Measurements from ENCODE around the gene BCL2. TPM values are rescaled to one million over a fixed set of nuclear protein-coding genes. Genes with fewer than 3 reads are reported as not detected.

BCL2 gene
- total and polyA plus RNA-seq, 7 donors: 1.1 to 27.0 (median 8.9) TPM

DNA sequence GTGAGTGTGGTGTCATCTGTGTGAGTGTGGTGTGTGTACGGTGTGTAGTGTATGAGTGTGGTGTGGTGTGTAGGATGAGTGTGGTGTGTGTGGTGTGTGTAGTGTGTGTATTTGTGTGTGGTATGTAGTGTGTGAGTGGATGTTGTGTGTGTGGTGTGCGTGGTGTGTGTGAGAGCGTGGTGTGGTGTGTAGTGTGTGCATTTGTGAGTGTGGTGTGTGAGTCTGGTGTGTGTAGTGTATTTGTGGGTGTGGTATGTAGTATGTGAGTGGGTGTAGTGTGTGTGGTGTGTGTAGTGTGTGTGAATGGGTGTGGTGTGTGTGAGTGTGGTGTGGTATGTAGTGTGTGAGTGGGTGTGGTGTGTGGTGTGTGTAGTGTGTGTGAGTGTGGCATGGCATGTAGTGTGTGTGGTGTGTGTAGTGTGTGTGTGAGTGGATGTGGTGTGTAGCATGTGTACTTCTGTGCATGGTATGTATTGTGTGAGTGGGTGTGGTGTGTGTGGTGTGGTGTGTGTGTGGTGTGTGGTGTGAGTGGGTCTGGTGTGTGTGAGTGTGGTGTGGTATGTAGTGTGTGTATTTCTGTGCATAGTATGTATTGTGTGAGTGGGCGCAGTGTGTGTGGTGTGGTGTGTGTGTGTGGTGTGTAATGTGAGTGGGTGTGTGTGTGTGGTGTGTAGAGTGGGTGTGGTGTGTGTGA lies 227.8 kb downstream of the BCL2 start:
- intact Hi-C loops (cut with DNase I): no loop called here
- DNase-seq: no peak
- Histone ChIP-seq H3K4me3 (no peak overlapping the region), H3K27ac (no peak overlapping the region), H3K36me3 (ENCODE audit: insufficient read depth in 1 of 2, low read depth in 1 of 2) (no peaks in the 10 kb centered on the region), H3K4me1 (no peaks in the 10 kb centered on the region), H3K9me3 (no peaks in the 10 kb centered on the region), H3K27me3 (ENCODE audit: insufficient read depth in 3 of 3, low read length in 2 of 3) (no peaks in the 10 kb centered on the region)
- WGBS, 3 donors: 97 to 99% (median 98%) methylated on average over 4 of the region's 4 CpGs
- no peak for TF ChIP-seq CTCF (IDR thresholded peaks at IDR 0.05)
- ATAC-seq: peak in 1 of 4 donors; percentile 37

DNA sequence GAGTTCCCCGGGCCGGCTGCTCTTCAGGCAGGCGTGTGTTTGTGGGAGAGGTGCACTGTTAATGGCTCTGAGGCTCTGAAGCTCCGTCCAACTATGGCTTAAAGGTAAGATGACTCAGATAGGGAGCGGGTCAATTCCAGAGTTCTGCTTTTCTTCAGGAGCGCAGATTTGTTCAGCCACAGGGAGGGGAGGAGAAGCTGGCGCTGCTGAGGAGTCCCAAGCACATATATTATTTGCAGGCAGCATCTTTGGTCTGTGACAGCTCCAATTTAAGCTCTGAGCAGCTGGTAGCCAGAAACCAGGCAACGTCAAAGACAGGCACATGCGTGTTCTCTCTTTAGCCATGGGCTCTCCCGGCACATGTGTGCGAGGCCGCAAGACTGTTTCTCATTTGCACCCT lies 229.2 kb downstream of the BCL2 start:
- Histone ChIP-seq H3K4me3 (no peak overlapping the region), H3K27me3 (ENCODE audit: insufficient read depth in 3 of 3, low read length in 2 of 3) (no peaks in the 10 kb centered on the region), H3K4me1 (no peaks in the 10 kb centered on the region), H3K27ac (no peak overlapping the region), H3K36me3 (ENCODE audit: insufficient read depth in 1 of 2, low read depth in 1 of 2) (no peaks in the 10 kb centered on the region), H3K9me3 (no peaks in the 10 kb centered on the region)
- DNase-seq (no peak), ATAC-seq (no peak)
- TF ChIP-seq CTCF (IDR thresholded peaks at IDR 0.05): no peak
- WGBS, 3 donors: 83 to 89% (median 88%) methylated on average over 12 of the region's 12 CpGs
- intact Hi-C loops (cut with DNase I): no loop called here

DNA sequence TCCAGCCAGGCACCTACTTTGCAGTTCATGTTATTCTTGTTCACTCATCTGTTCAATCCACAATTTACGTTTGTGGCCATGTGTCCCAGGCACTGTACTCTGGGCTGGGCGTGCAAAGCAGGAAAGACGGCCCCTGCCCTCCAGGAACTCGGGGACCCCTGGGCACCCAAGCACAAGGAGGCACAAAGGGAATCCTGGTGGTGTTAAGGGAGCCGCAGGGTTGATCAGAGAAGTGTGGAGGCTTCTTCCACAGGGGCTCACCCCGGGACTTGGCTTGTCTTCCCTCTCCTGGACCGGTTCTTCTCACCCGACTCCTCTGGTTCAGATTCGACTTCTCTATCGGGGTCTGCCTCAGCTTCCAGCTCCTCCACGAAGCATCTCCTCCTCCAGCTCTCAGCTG lies 230.5 kb downstream of the BCL2 start:
- no peak overlapping the region for H3K4me3 ChIP-seq
- TF ChIP-seq CTCF (IDR thresholded peaks at IDR 0.05): no peak
- no peaks in the 10 kb centered on the region for H3K36me3 ChIP-seq (ENCODE audit: insufficient read depth in 1 of 2, low read depth in 1 of 2)
- DNase-seq: no peak
- no peak overlapping the region for H3K27ac ChIP-seq
- H3K9me3 ChIP-seq: no peaks in the 10 kb centered on the region
- H3K27me3 ChIP-seq (ENCODE audit: insufficient read depth in 3 of 3, low read length in 2 of 3): no peaks in the 10 kb centered on the region
- ATAC-seq: no peak
- 89 to 94% (median 91%) methylated on average over 11 of the region's 11 CpGs for WGBS, 3 donors
- no peaks in the 10 kb centered on the region for H3K4me1 ChIP-seq
- intact Hi-C loops (cut with DNase I): no loop called here

- Histone ChIP-seq H3K27me3 (ENCODE audit: insufficient read depth in 3 of 3, low read length in 2 of 3) (no peaks in the 10 kb centered on the region), H3K4me1 (no peaks in the 10 kb centered on the region), H3K27ac (no peak overlapping the region), H3K4me3 (no peak overlapping the region), H3K36me3 (ENCODE audit: insufficient read depth in 1 of 2, low read depth in 1 of 2) (no peaks in the 10 kb centered on the region), H3K9me3 (no peaks in the 10 kb centered on the region)
- no peak for DNase-seq
- TF ChIP-seq CTCF (IDR thresholded peaks at IDR 0.05): no peak
- intact Hi-C loops (cut with DNase I): no loop called here
- no peak for ATAC-seq
- WGBS, 3 donors: 57 to 67% (median 62%) methylated on average over 7 of the region's 7 CpGs
These were observed 231.3 kb downstream of the BCL2 start for GRCh38 chr18:63088262-63088661.
